ENCODE data around the gene OR13J1. TPM values are rescaled to one million over a fixed set of nuclear protein-coding genes. Genes with fewer than 3 reads are reported as not detected.
"Not testable (repeated sequence)": the region's sequence is repeated elsewhere in the genome, so short reads cannot be mapped to it uniquely, and the experiment has no call there.

The OR13J1 gene
- total RNA-seq, 3 donors from 2014 or later = not detected

DNA sequence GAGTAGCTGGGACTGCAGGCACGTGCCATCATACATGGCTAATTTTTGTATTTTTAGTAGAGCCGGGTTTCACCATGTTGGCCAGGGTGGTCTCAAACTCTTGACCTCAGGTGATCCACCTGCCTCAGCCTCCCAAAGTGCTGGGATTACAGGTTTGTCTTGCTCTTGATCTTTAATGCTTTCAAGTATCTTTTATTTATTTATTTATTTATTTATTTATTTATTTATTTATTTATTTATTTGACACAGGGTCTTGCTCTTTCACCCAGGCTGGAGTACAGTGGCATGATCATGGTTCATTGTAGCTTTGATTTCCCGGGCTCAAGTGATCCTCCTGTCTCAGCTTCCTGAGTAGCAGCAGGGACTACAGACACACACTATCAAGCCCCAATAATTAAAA, 14.7 kb upstream of the OR13J1 start:
- H3K27me3 Mint-ChIP-seq (ENCODE audit: low read depth); H3K4me3 Mint-ChIP-seq; ATAC-seq; H3K9me3 Mint-ChIP-seq; DNase-seq; H3K36me3 Mint-ChIP-seq (ENCODE audit: insufficient read depth); H3K4me1 Mint-ChIP-seq (ENCODE audit: low read depth): not testable (repeated sequence)

GRCh38 chr9:35882996-35883395, 12.8 kb upstream of the OR13J1 start:
- H3K9me3 Mint-ChIP-seq = no peaks in the 10 kb centered on the region
- no peak overlapping the region for H3K4me3 Mint-ChIP-seq
- H3K36me3 Mint-ChIP-seq (ENCODE audit: insufficient read depth) = no peaks in the 10 kb centered on the region
- ATAC-seq = no peak
- H3K27me3 Mint-ChIP-seq (ENCODE audit: low read depth) = peaks cover 2% of the 10 kb centered on the region
- DNase-seq = no peak
- no peaks in the 10 kb centered on the region for H3K4me1 Mint-ChIP-seq (ENCODE audit: low read depth)

DNA sequence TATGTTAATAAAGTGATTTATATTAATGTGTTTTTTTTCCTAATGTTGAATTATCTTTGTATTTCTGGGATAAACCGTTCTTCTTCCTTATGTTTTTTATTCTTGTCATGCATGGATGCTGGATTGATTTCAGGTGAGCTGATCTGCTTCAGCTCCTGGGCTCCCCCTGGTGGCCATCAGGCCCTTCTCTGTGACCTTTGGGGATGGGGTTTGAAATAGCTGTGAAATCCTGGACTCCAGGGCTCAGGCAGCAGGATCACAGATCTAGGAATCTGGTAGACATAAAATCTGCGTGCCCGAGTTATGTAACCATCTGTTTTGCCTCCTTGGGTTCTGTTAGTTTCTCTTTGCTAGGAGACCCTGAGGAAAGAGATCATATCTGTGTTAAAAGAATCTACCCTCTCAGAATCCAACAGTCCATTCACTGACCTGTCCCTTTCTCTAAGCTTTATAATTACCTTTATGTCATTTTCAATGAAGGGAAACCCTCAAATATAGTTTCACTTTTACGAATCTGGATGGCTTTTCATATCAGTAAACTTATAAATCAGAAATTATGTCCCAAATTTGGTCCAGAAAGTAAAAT, 12.2 kb upstream of the OR13J1 start:
- no peaks in the 10 kb centered on the region for H3K36me3 Mint-ChIP-seq (ENCODE audit: insufficient read depth)
- ATAC-seq (peak in 1 of 2 donors; percentile 52), DNase-seq (peak; percentile 81)
- no peaks in the 10 kb centered on the region for H3K4me1 Mint-ChIP-seq (ENCODE audit: low read depth)
- peaks cover 6% of the 10 kb centered on the region for H3K9me3 Mint-ChIP-seq
- peaks cover 2% of the 10 kb centered on the region for H3K27me3 Mint-ChIP-seq (ENCODE audit: low read depth)
- no peak overlapping the region for H3K4me3 Mint-ChIP-seq

DNA sequence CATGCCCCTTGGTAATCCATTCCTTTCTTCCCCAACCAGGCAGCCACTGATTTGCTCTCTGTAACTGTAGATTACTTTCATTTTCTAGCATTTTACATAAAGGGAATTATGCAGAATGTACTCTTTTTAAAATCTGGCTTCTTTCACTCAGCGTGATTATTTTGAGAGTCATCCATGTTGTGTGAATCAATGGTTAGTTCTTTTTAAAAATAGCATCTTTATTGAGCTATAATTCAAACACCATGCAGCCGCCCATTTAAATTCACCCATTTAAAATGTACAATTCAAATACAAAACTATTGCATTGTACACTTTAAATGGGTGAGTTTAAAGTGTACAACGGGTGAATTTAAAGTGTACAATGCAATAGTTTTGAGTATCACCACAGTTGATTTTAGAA, 2.3 kb upstream of the OR13J1 start:
- peaks cover 3% of the 10 kb centered on the region for H3K9me3 Mint-ChIP-seq
- H3K27me3 Mint-ChIP-seq (ENCODE audit: low read depth) = peaks cover 5% of the 10 kb centered on the region
- no peak for DNase-seq
- ATAC-seq = no peak
- no peaks in the 10 kb centered on the region for H3K4me1 Mint-ChIP-seq (ENCODE audit: low read depth)
- no peak overlapping the region for H3K4me3 Mint-ChIP-seq
- no peaks in the 10 kb centered on the region for H3K36me3 Mint-ChIP-seq (ENCODE audit: insufficient read depth)

DNA sequence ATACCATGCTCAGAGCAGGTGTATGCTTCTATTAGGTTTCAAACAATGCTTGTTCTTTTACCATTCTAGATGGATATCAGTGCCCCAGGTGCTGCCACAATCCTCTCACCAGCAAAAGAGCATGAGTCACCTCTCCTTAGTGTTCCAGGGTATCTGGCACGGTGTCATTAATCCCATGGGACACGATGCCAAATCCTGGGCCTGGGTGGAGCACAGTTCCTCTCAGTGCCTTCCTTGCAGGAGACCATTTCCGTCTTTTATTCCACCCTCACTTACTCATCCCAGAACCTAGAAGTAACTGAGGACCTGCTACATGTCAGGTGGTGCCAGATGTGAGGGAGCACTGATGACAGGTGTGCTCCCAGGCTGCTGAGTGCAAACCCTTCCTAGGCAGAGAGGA, 1.3 kb upstream of the OR13J1 start:
- ATAC-seq (no peak), DNase-seq (no peak)
- Mint-ChIP-seq H3K9me3 (no peaks in the 10 kb centered on the region), H3K4me1 (ENCODE audit: low read depth) (no peaks in the 10 kb centered on the region), H3K4me3 (no peak overlapping the region), H3K27me3 (ENCODE audit: low read depth) (peaks cover 5% of the 10 kb centered on the region), H3K36me3 (ENCODE audit: insufficient read depth) (no peaks in the 10 kb centered on the region)

GRCh38 chr9:35869621-35870216, 482 bp downstream of the OR13J1 start:
- Mint-ChIP-seq H3K27me3 (ENCODE audit: low read depth) (peaks cover 8% of the 10 kb centered on the region), H3K9me3 (no peaks in the 10 kb centered on the region), H3K36me3 (ENCODE audit: insufficient read depth) (no peaks in the 10 kb centered on the region), H3K4me3 (no peak overlapping the region), H3K4me1 (ENCODE audit: low read depth) (no peaks in the 10 kb centered on the region)
- ATAC-seq = no peak
- no peak for DNase-seq

GRCh38 chr9:35868933-35869332, 1.3 kb downstream of the OR13J1 start:
- Mint-ChIP-seq H3K36me3 (ENCODE audit: insufficient read depth) (no peaks in the 10 kb centered on the region), H3K27me3 (ENCODE audit: low read depth) (peaks cover 12% of the 10 kb centered on the region), H3K9me3 (no peaks in the 10 kb centered on the region), H3K4me1 (ENCODE audit: low read depth) (no peaks in the 10 kb centered on the region), H3K4me3 (no peak overlapping the region)
- DNase-seq (no peak), ATAC-seq (no peak)

- no peak for DNase-seq
- Mint-ChIP-seq H3K9me3 (no peaks in the 10 kb centered on the region), H3K4me1 (ENCODE audit: low read depth) (no peaks in the 10 kb centered on the region), H3K4me3 (no peak overlapping the region), H3K36me3 (ENCODE audit: insufficient read depth) (no peaks in the 10 kb centered on the region), H3K27me3 (ENCODE audit: low read depth) (peaks cover 19% of the 10 kb centered on the region)
- no peak for ATAC-seq
These were observed 2.7 kb downstream of the OR13J1 start for GRCh38 chr9:35867538-35867937.

DNA sequence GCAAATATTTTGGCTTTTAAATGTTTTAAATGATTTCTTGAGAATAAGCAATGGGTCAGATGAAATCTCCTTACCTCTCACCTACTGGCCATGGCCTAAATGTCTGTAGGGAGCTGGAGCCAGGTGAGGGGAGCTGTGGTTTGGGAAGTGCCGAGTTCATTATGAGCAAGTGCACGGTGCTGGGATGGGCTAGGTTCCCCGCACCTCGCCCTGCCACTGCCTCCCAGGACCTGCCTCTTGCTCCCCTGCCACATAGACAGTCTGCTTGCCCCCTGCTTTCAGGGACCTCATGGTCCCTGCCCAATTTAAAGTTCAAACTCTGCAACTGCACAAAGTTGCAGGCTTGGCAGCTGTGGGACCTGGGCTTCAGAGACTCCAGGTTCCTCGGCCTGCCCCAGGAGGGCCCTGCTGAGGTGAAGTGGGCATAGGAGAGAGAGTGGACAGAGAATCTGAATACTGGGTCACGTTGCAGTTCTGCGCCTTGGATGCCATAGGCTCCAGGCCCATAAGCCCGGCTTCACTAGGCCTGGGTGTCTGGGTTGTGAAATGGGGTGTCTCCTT, 5.4 kb downstream of the OR13J1 start:
- ATAC-seq = no peak
- no peaks in the 10 kb centered on the region for H3K9me3 Mint-ChIP-seq
- peaks cover 26% of the 10 kb centered on the region for H3K27me3 Mint-ChIP-seq (ENCODE audit: low read depth)
- no peak overlapping the region for H3K4me3 Mint-ChIP-seq
- H3K4me1 Mint-ChIP-seq (ENCODE audit: low read depth) = no peaks in the 10 kb centered on the region
- DNase-seq = no peak
- no peaks in the 10 kb centered on the region for H3K36me3 Mint-ChIP-seq (ENCODE audit: insufficient read depth)

- H3K4me1 Mint-ChIP-seq (ENCODE audit: low read depth) = peaks cover 3% of the 10 kb centered on the region
These were observed 6.6 kb downstream of the OR13J1 start for GRCh38 chr9:35863583-35863982.

DNA sequence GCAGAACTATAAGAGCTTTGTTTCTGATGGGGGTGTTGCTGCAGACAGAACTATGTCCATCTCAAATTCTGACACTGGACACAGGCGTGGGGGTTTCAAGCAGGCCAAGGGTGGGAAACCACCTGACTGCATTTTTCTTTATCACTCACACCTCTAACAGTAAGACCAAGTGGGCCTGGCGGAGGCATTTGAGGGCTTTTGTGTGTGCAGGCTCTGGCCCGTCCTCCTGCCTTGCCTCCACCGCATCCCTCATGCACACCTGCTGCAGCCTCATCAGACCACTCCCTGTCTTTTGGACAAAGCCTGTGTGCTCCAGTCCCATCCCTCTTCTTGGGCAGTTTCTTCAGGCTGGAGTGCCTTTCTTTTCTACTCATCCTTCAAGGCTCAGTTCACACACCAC, 7.9 kb downstream of the OR13J1 start:
- DNase-seq (no peak), ATAC-seq (no peak)
- Mint-ChIP-seq H3K9me3 (no peaks in the 10 kb centered on the region), H3K4me3 (no peak overlapping the region), H3K36me3 (ENCODE audit: insufficient read depth) (no peaks in the 10 kb centered on the region), H3K4me1 (ENCODE audit: low read depth) (peaks cover 4% of the 10 kb centered on the region), H3K27me3 (ENCODE audit: low read depth) (peaks cover 23% of the 10 kb centered on the region)

More at GRCh38 chr9:35863583-35863982, 6.6 kb downstream of the OR13J1 start:
- no peak for DNase-seq
- ATAC-seq = no peak
- Mint-ChIP-seq H3K27me3 (ENCODE audit: low read depth) (peaks cover 23% of the 10 kb centered on the region), H3K4me3 (no peak overlapping the region), H3K36me3 (ENCODE audit: insufficient read depth) (no peaks in the 10 kb centered on the region), H3K9me3 (no peaks in the 10 kb centered on the region)

DNA sequence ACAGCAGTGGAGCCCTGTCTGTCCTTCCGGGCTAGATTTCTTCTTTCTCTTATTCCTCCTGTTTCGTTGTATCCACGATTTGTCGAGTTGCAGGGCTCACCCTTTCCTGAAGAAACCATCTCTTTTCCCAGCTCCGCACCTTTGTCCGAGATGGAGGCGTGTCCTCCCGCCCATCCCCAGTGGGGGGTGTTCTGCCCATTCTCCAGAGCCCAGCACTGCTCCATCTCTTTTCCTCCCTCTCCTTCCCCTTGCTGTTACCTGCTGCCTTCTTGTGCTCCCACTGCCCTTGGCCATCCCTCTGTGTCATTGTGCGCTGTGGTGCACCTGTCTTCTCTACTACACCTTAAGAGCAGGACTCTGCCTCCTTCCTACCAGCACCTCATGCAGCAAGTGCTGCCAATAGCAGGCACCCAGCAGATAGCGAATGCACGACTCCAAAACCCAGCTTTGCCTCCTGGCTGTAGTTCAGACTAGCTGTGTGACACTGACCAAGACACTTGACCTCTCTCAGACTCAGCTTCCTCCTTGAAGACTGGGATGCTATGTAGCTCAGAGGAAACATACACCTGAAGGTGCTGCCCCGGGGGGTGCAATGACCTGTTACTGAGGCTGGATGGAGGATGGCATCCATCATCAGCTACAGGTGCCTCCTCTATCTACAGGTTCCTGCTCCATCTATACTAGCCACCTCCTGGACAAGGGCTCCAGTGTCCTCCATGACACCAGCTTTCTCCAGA, 8.9 kb downstream of the OR13J1 start:
- ATAC-seq = no peak
- H3K4me1 Mint-ChIP-seq (ENCODE audit: low read depth) = peaks cover 4% of the 10 kb centered on the region
- peaks cover 23% of the 10 kb centered on the region for H3K27me3 Mint-ChIP-seq (ENCODE audit: low read depth)
- H3K9me3 Mint-ChIP-seq = no peaks in the 10 kb centered on the region
- DNase-seq = no peak
- no peak overlapping the region for H3K4me3 Mint-ChIP-seq
- no peaks in the 10 kb centered on the region for H3K36me3 Mint-ChIP-seq (ENCODE audit: insufficient read depth)

DNA sequence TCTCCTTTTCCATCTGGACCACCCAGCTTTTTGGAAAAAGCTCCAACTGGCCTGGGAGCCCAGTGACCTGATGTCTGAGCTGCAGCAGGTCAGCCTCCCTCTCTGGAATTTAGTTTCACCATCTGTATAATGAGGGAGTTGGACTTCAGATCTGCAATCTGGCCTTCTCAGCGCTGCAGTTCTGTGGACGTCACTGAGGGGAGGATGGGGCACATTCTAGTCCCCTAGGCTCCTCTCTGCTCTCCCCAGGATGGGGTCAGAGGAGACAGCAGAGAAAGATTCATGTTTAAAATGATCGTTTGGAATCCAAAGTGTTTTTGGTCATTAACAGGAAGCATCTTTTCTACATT, 10.2 kb downstream of the OR13J1 start:
- no peak for ATAC-seq
- Mint-ChIP-seq H3K9me3 (no peaks in the 10 kb centered on the region), H3K4me3 (no peak overlapping the region), H3K27me3 (ENCODE audit: low read depth) (peaks cover 21% of the 10 kb centered on the region), H3K36me3 (ENCODE audit: insufficient read depth) (no peaks in the 10 kb centered on the region), H3K4me1 (ENCODE audit: low read depth) (peaks cover 4% of the 10 kb centered on the region)
- no peak for DNase-seq

DNA sequence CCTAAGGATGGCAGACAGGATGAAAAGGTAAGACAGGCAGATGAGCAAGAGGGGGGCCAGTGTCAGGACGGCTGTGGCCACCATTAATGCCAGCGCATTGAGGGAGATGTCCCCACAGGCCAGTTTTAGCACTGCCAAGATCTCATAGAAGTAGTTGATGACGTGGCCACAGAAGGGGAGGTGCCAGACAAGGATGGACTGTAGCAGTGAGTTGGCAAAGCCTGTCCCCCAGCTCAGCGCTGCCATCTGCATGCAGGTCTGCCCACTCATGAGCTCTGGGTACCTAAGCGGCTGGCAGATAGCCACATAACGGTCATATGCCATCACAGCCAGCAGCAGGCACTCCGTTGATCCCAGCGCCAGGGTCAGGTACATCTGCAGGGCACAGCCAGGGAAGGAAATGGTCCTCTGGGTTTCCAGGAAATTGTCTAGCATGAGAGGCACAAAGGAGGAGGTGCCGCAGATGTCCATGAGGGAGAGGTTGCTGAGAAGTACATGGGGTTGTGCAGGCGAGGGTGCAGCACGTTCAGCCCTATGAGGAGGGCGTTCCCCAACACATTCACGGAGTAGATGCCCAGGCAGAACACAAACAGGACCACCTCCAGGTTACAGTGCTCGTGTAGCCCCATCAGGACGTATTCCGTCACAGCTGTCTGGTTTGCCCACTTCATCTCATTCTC, 10.8 kb downstream of the OR13J1 start:
- H3K27me3 Mint-ChIP-seq (ENCODE audit: low read depth) = peaks cover 20% of the 10 kb centered on the region
- H3K36me3 Mint-ChIP-seq (ENCODE audit: insufficient read depth) = no peaks in the 10 kb centered on the region
- peaks cover 4% of the 10 kb centered on the region for H3K4me1 Mint-ChIP-seq (ENCODE audit: low read depth)
- no peaks in the 10 kb centered on the region for H3K9me3 Mint-ChIP-seq
- no peak for DNase-seq
- ATAC-seq = peak; percentile 32 to 37
- no peak overlapping the region for H3K4me3 Mint-ChIP-seq
